ENCODE data around the gene XPO5. TPM values are rescaled to one million over a fixed set of nuclear protein-coding genes. Genes with fewer than 3 reads are reported as not detected.

Gene XPO5
- total RNA-seq, 1 donor, result 66.2 TPM

DNA sequence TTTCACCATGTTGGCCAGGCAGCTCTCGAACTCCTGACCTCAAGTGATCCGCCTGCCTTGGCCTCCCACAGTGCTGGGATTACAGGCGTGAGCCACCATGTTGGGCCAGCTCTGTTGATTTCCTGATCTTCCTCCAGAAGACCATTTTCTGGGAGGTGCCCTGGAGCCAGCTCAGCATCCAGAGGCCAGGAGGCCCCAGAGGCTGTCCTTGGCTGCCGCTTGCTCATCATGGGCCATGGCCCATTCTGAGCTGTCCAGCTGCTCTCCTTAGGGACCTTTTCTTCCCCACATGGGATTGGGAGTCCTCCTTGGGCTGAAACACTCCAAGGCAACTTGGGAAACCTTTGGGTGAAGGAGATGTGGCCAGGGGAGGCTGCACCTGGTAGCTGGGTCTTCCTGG lies 81.1 kb downstream of the XPO5 start:
- no peaks in the 10 kb centered on the region for H3K27me3 ChIP-seq (ENCODE audit: insufficient read depth, low read length)
- TF ChIP-seq, protein P1, sequence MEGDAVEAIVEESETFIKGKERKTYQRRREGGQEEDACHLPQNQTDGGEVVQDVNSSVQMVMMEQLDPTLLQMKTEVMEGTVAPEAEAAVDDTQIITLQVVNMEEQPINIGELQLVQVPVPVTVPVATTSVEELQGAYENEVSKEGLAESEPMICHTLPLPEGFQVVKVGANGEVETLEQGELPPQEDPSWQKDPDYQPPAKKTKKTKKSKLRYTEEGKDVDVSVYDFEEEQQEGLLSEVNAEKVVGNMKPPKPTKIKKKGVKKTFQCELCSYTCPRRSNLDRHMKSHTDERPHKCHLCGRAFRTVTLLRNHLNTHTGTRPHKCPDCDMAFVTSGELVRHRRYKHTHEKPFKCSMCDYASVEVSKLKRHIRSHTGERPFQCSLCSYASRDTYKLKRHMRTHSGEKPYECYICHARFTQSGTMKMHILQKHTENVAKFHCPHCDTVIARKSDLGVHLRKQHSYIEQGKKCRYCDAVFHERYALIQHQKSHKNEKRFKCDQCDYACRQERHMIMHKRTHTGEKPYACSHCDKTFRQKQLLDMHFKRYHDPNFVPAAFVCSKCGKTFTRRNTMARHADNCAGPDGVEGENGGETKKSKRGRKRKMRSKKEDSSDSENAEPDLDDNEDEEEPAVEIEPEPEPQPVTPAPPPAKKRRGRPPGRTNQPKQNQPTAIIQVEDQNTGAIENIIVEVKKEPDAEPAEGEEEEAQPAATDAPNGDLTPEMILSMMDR (IDR thresholded peaks at IDR 0.05; ENCODE audit: extremely low read depth, low read depth, low read length), result no peak
- no peaks in the 10 kb centered on the region for H3K9me3 ChIP-seq (ENCODE audit: low read depth, low read length)
- H3K27ac ChIP-seq (ENCODE audit: low read depth, low read length), result no peak overlapping the region
- H3K4me2 ChIP-seq (ENCODE audit: insufficient read depth, low read length), result no peak overlapping the region
- DNase-seq (ENCODE audit: insufficient read length, low spot score, missing footprints), result peak; percentile 84
- no peak overlapping the region for H3K4me3 ChIP-seq (ENCODE audit: insufficient read depth, low read length)
- H2AFZ ChIP-seq (ENCODE audit: low read length), result no peak overlapping the region
- H3K79me2 ChIP-seq (ENCODE audit: insufficient read depth, low read length), result peaks cover 42% of the 10 kb centered on the region
- H4K20me1 ChIP-seq (ENCODE audit: insufficient read depth, low read length), result peaks cover 39% of the 10 kb centered on the region
- peaks cover 19% of the 10 kb centered on the region for H3K36me3 ChIP-seq (ENCODE audit: insufficient read depth, low read length)
- peaks cover 55% of the 10 kb centered on the region for H3K4me1 ChIP-seq (ENCODE audit: insufficient read depth, low read length)

DNA sequence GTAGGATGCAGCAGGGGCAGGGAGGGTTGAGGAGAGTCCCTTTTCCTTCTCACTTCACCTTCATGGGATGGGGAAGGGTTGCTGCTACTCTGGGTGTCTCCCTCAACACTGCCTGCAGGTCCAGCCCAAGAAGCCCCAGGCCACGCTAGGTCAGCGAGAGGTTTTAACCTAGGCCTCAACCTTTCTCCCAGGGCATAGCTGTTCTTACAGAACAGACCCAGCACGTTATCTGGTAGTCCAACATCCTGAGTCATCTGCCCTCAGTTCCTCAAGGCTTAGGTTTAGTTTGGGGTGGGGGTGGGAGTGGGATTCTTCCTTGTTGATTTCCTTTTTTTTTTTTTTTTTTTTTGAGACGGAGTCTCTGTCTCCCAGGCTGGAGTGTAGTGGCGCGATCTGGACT lies 81.5 kb downstream of the XPO5 start:
- H3K9me3 ChIP-seq (ENCODE audit: low read depth, low read length), result no peaks in the 10 kb centered on the region
- no peak overlapping the region for H3K4me3 ChIP-seq (ENCODE audit: insufficient read depth, low read length)
- peaks cover 55% of the 10 kb centered on the region for H3K4me1 ChIP-seq (ENCODE audit: insufficient read depth, low read length)
- H3K27me3 ChIP-seq (ENCODE audit: insufficient read depth, low read length), result no peaks in the 10 kb centered on the region
- H3K4me2 ChIP-seq (ENCODE audit: insufficient read depth, low read length), result no peak overlapping the region
- H4K20me1 ChIP-seq (ENCODE audit: insufficient read depth, low read length), result peaks cover 43% of the 10 kb centered on the region
- no peak overlapping the region for H2AFZ ChIP-seq (ENCODE audit: low read length)
- H3K27ac ChIP-seq (ENCODE audit: low read depth, low read length), result no peak overlapping the region
- H3K36me3 ChIP-seq (ENCODE audit: insufficient read depth, low read length), result peaks cover 15% of the 10 kb centered on the region
- no peak for DNase-seq (ENCODE audit: insufficient read length, low spot score, missing footprints)
- TF ChIP-seq, protein P1 (IDR thresholded peaks at IDR 0.05; ENCODE audit: extremely low read depth, low read depth, low read length), result no peak
- peaks cover 46% of the 10 kb centered on the region for H3K79me2 ChIP-seq (ENCODE audit: insufficient read depth, low read length)

DNA sequence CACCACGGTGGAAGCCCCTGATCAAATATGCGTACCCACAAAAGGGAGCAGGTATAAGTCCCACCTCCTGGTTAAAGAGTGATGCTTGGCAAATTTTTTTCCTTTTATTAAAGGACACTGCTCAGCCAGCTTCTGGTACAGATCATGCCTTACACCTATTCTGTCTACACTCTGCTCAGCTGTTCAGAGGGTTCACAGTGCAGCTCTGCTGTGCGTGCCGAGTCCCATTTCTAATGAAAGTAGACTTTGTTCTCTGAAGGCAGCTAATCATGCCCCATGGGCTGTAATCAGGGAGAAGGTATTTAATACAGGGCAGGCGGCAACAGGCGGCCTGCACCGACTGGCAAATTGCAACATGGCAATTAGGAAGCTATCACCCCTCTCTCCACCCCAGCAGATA lies 82.0 kb downstream of the XPO5 start:
- no peak overlapping the region for H2AFZ ChIP-seq (ENCODE audit: low read length)
- H3K4me1 ChIP-seq (ENCODE audit: insufficient read depth, low read length), result peaks cover 55% of the 10 kb centered on the region
- H3K4me2 ChIP-seq (ENCODE audit: insufficient read depth, low read length), result no peak overlapping the region
- H4K20me1 ChIP-seq (ENCODE audit: insufficient read depth, low read length), result peaks cover 48% of the 10 kb centered on the region
- H3K36me3 ChIP-seq (ENCODE audit: insufficient read depth, low read length), result peaks cover 10% of the 10 kb centered on the region
- TF ChIP-seq, protein P1 (IDR thresholded peaks at IDR 0.05; ENCODE audit: extremely low read depth, low read depth, low read length), result no peak
- no peaks in the 10 kb centered on the region for H3K9me3 ChIP-seq (ENCODE audit: low read depth, low read length)
- no peaks in the 10 kb centered on the region for H3K27me3 ChIP-seq (ENCODE audit: insufficient read depth, low read length)
- peak; percentile 49 for DNase-seq (ENCODE audit: insufficient read length, low spot score, missing footprints)
- H3K4me3 ChIP-seq (ENCODE audit: insufficient read depth, low read length), result no peak overlapping the region
- no peak overlapping the region for H3K27ac ChIP-seq (ENCODE audit: low read depth, low read length)
- peaks cover 51% of the 10 kb centered on the region for H3K79me2 ChIP-seq (ENCODE audit: insufficient read depth, low read length)

DNA sequence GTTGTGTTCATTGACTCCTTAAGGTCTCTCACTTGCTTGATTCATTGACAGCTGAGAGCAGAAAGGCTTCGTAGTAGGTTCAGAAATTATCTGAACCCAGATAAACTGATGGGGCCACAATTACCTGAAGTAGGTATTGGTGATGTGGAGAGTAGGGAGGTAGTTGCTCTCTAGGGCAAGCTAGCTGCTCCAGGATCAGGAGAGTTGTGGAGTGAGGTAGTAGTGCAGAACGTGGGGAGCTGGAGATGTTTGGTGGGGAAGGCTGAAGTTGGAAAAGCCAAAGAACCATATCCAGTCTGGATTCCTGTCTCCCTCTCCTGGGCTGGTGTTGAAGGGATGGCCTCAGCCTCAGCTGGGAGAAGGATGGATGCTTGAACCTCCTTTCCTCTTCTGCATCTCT lies 82.6 kb downstream of the XPO5 start:
- H3K4me1 ChIP-seq (ENCODE audit: insufficient read depth, low read length), result peaks cover 60% of the 10 kb centered on the region

More for the DNA sequence above, 82.6 kb downstream of the XPO5 start:
- peak overlapping the region; percentile 87 for H3K4me2 ChIP-seq (ENCODE audit: insufficient read depth, low read length)
- TF ChIP-seq, protein P1 (IDR thresholded peaks at IDR 0.05; ENCODE audit: extremely low read depth, low read depth, low read length), result no peak
- no peak for DNase-seq (ENCODE audit: insufficient read length, low spot score, missing footprints)
- no peak overlapping the region for H3K4me3 ChIP-seq (ENCODE audit: insufficient read depth, low read length)
- peaks cover 4% of the 10 kb centered on the region for H3K36me3 ChIP-seq (ENCODE audit: insufficient read depth, low read length)
- no peak overlapping the region for H2AFZ ChIP-seq (ENCODE audit: low read length)
- H3K79me2 ChIP-seq (ENCODE audit: insufficient read depth, low read length), result peaks cover 53% of the 10 kb centered on the region
- H3K27me3 ChIP-seq (ENCODE audit: insufficient read depth, low read length), result no peaks in the 10 kb centered on the region
- H4K20me1 ChIP-seq (ENCODE audit: insufficient read depth, low read length), result peaks cover 54% of the 10 kb centered on the region
- H3K9me3 ChIP-seq (ENCODE audit: low read depth, low read length), result no peaks in the 10 kb centered on the region
- H3K27ac ChIP-seq (ENCODE audit: low read depth, low read length), result no peak overlapping the region

Measured in osteoblast (primary cell).